Measurements from ENCODE around the gene ZNF827.

GRCh38 chr4:145763399-145763798, 175.2 kb downstream of the ZNF827 start:
- TF ChIP-seq POLR2A (IDR thresholded peaks at IDR 0.05) = no peak
- TF ChIP-seq CTCF (IDR thresholded peaks at IDR 0.05) = no peak
